Mucosa of stomach (tissue), 1 donor: Measurements from ENCODE around the gene PSMB5.

Experiments
- H3K27me3 ChIP-seq: one replicate; pipeline ENCODE4 v1.7.0; 2013; ENCODE audit warnings: mild to moderate bottlenecking, low read length; ENCODE audit not compliant: control insufficient read depth, insufficient read depth
- H3K36me3 ChIP-seq: one replicate; pipeline ENCODE4 v1.7.0; 2013; ENCODE audit warnings: low read length; ENCODE audit not compliant: control insufficient read depth, insufficient read depth
- H3K4me1 ChIP-seq: one replicate; pipeline ENCODE4 v1.7.0; 2013; ENCODE audit warnings: mild to moderate bottlenecking, low read length; ENCODE audit not compliant: control insufficient read depth, insufficient read depth
- H3K4me3 ChIP-seq: one replicate; pipeline ENCODE4 v1.7.0; 2013; ENCODE audit warnings: low read length
- H3K9ac ChIP-seq: one replicate; pipeline ENCODE4 v1.7.0; 2013; ENCODE audit warnings: mild to moderate bottlenecking, low read length, moderate library complexity
- H3K9me3 ChIP-seq: one replicate; pipeline ENCODE4 v1.7.0; 2013; ENCODE audit warnings: mild to moderate bottlenecking, low read length, moderate library complexity; ENCODE audit not compliant: control insufficient read depth
- donor health status: Pancreatic carcinoma.

PSMB5 gene

DNA sequence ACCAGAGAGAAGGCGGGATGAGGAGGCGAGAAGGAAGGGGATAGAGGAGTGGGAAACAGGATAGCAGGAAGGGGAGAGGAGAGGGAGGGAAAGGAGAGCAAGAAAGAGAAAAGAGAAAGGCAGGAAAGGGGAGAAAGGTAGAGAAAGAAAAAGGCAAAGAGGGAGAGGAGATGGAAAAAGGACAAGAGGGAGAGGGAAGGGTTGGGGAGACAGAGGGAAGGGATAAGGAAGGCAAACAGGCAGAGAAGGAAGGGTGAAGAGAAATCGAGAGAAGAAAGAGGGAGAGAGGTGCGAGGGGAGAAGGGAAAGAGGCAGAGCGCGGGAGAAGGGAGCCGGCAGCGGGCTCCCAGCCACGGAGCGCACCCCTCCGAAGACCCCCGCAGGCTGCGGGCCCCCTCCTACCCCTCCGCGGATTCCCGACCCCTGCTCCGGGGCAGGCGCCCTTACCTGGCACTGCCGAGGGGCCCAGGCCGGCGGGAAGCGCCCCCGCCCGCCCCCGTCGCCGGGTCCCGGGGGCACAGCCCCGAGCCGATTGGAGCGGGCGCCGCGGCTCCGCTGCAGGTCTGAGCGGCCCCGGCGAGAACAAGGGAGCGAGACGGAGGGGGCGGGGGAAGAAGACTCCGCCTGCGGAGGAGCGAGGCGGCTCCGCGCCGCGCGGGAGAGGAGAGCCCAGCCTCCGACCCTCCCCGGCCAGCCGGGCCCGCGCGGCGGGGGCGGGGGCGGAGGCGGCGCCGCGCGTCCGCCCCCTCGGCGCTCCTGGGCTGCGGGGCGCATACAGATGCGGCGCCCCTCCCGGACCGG lies 22.5 kb upstream of the PSMB5 start, which contains the start of gene CDH24:
Gene CDH24, minus strand, starts transcription at position 565 of the 801 bp plus-strand sequence. CDS start 1,787 bp downstream, outside the sequence.
- Histone ChIP-seq H3K4me1 (peaks cover 16% of the 10 kb centered on the region), H3K9ac (peak within 1 kb of the TSS; percentile 55), H3K9me3 (no peaks in the 10 kb centered on the region), H3K27me3 (peaks cover 4% of the 10 kb centered on the region), H3K4me3 (peak within 1 kb of the TSS; percentile 36), H3K36me3 (peaks cover 8% of the 10 kb centered on the region)

- Histone ChIP-seq H3K4me1 (peaks cover 16% of the 10 kb centered on the region), H3K9ac (peak overlapping the region; percentile 55), H3K36me3 (peaks cover 5% of the 10 kb centered on the region), H3K27me3 (peaks cover 4% of the 10 kb centered on the region), H3K4me3 (no peak overlapping the region), H3K9me3 (no peaks in the 10 kb centered on the region)
Measured at GRCh38 chr14:23056145-23056955, 21.6 kb upstream of the PSMB5 start.

- H3K4me1 ChIP-seq, result peaks cover 16% of the 10 kb centered on the region
- H3K36me3 ChIP-seq, result peaks cover 5% of the 10 kb centered on the region
- H3K4me3 ChIP-seq, result no peak overlapping the region
- H3K9me3 ChIP-seq, result no peaks in the 10 kb centered on the region
- H3K27me3 ChIP-seq, result peaks cover 4% of the 10 kb centered on the region
- no peak overlapping the region for H3K9ac ChIP-seq
Measured at GRCh38 chr14:23055621-23056144, 21.0 kb upstream of the PSMB5 start.

- Histone ChIP-seq H3K27me3 (peaks cover 4% of the 10 kb centered on the region), H3K9ac (no peak overlapping the region), H3K36me3 (peaks cover 5% of the 10 kb centered on the region), H3K9me3 (no peaks in the 10 kb centered on the region), H3K4me3 (no peak overlapping the region), H3K4me1 (peaks cover 16% of the 10 kb centered on the region)
Measured at GRCh38 chr14:23055147-23055550, 20.4 kb upstream of the PSMB5 start.

- Histone ChIP-seq H3K4me1 (peaks cover 16% of the 10 kb centered on the region), H3K27me3 (peaks cover 4% of the 10 kb centered on the region), H3K9me3 (no peaks in the 10 kb centered on the region), H3K9ac (no peak overlapping the region), H3K4me3 (no peak overlapping the region), H3K36me3 (peaks cover 5% of the 10 kb centered on the region)
Measured at GRCh38 chr14:23054000-23054811, 19.5 kb upstream of the PSMB5 start.

DNA sequence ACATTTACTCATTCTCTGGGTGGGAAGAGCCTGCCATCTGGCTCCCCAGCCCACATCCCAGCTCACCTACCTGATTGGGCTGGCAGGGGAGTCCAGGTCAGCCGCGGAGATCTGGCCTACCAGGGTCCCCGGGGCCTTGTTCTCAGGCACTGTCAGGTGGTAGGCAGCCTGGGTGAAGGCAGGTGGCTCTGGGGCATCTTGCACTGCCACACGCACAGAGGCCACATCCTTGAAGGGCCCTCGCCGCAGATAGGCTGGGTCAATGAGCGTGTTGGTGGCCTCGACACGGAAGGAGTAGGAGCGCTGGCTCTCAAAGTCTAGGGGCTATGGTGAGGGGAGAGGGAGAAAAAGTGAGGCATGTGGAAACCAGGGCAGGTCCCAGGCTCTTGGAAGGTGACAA lies 18.7 kb upstream of the PSMB5 start:
- H3K36me3 ChIP-seq, result no peaks in the 10 kb centered on the region
- no peak overlapping the region for H3K9ac ChIP-seq
- no peak overlapping the region for H3K4me3 ChIP-seq
- H3K27me3 ChIP-seq, result peaks cover 4% of the 10 kb centered on the region
- H3K9me3 ChIP-seq, result no peaks in the 10 kb centered on the region
- peaks cover 16% of the 10 kb centered on the region for H3K4me1 ChIP-seq

GRCh38 chr14:23052671-23053070 lies 18.0 kb upstream of the PSMB5 start:
- Histone ChIP-seq H3K27me3 (peaks cover 4% of the 10 kb centered on the region), H3K9ac (no peak overlapping the region), H3K4me3 (no peak overlapping the region), H3K4me1 (peaks cover 10% of the 10 kb centered on the region), H3K9me3 (no peaks in the 10 kb centered on the region), H3K36me3 (no peaks in the 10 kb centered on the region)

GRCh38 chr14:23052182-23052623 lies 17.5 kb upstream of the PSMB5 start:
- H3K4me3 ChIP-seq, result no peak overlapping the region
- no peaks in the 10 kb centered on the region for H3K9me3 ChIP-seq
- no peaks in the 10 kb centered on the region for H3K36me3 ChIP-seq
- H3K4me1 ChIP-seq, result peaks cover 10% of the 10 kb centered on the region
- peaks cover 4% of the 10 kb centered on the region for H3K27me3 ChIP-seq
- no peak overlapping the region for H3K9ac ChIP-seq

DNA sequence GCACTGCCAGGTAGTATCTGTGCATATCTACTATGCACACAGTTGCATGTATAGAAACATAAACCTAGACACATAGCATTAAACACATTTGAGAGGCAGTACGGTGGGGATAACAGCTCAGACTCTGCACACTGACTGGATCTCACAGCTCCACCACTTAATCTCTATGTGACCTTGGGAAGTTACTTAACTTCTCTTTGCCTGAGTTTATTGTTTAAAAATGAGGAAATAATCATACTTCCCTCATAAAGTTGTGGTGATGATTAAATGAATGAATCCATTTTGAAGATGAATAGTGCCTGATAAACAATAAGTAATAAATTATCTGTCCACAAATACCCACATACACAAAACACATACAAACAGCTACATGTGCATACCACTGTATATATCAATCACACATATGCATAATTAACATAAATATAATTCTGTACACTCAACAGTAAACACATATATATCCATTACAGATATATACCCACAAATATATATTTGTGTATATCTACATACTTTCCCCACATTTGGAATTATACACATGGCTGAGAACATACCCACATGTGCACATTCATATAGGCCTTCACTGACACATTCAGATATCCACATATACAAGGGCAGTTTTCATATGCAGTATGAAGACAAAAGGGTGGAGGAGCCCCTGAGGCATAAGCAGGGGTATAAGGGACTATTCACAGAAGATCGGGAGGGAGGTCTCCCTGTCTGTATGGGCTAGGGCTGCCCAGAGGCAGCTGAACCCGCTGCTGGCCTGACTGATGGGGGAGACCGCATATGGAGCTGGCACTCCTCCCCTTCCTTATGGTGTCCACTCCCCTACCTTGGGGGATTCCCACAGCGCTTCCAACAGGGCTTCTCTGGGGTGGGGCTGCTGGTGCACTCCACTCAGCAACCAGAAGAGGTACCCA lies 16.7 kb upstream of the PSMB5 start:
- Histone ChIP-seq H3K36me3 (no peaks in the 10 kb centered on the region), H3K4me3 (no peak overlapping the region), H3K27me3 (no peaks in the 10 kb centered on the region), H3K9me3 (no peaks in the 10 kb centered on the region), H3K9ac (no peak overlapping the region), H3K4me1 (peaks cover 4% of the 10 kb centered on the region)

- peaks cover 13% of the 10 kb centered on the region for H3K4me1 ChIP-seq
- H3K36me3 ChIP-seq, result no peaks in the 10 kb centered on the region
- no peak overlapping the region for H3K9ac ChIP-seq
- no peaks in the 10 kb centered on the region for H3K9me3 ChIP-seq
- H3K4me3 ChIP-seq, result no peak overlapping the region
- no peaks in the 10 kb centered on the region for H3K27me3 ChIP-seq
Measured at GRCh38 chr14:23049011-23049410, 14.3 kb upstream of the PSMB5 start.
